Measurements from ENCODE around the gene C1QTNF8.
"Not testable (repeated sequence)": the region's sequence is repeated elsewhere in the genome, so short reads cannot be mapped to it uniquely, and the experiment has no call there.

Gene C1QTNF8

DNA sequence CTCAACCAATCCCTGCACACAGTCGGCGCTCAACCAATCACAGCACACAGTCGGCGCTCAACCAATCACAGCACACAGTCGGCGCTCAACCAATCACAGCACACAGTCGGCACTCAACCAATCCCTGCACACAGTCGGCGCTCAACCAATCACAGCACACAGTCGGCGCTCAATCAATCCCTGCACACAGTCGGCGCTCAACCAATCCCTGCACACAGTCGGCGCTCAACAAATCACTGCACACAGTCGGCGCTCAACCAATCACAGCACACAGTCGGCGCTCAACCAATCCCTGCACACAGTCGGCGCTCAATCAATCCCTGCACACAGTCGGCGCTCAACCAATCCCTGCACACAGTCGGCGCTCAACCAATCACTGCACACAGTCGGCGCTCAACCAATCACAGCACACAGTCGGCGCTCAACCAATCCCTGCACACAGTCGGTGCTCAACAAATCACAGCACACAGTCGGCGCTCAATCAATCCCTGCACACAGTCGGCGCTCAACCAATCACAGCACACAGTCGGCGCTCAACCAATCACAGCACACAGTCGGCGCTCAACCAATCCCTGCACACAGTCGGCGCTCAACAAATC is 3.3 kb downstream of the C1QTNF8 start:
- DNase-seq, result not testable (repeated sequence)

GRCh38 chr16:1091992-1092552 is 4.0 kb downstream of the C1QTNF8 start:
- no peak for DNase-seq

- DNase-seq, result no peak
These were observed 5.1 kb downstream of the C1QTNF8 start for GRCh38 chr16:1090620-1091587.

- no peak for DNase-seq
These were observed 6.0 kb downstream of the C1QTNF8 start for GRCh38 chr16:1089822-1090619.

GRCh38 chr16:1089439-1089821 is 6.6 kb downstream of the C1QTNF8 start:
- no peak for DNase-seq

- no peak for DNase-seq
These were observed 7.5 kb downstream of the C1QTNF8 start for GRCh38 chr16:1088295-1089170.

GRCh38 chr16:1086443-1086842 is 9.6 kb downstream of the C1QTNF8 start:
- not testable (repeated sequence) for DNase-seq

DNA sequence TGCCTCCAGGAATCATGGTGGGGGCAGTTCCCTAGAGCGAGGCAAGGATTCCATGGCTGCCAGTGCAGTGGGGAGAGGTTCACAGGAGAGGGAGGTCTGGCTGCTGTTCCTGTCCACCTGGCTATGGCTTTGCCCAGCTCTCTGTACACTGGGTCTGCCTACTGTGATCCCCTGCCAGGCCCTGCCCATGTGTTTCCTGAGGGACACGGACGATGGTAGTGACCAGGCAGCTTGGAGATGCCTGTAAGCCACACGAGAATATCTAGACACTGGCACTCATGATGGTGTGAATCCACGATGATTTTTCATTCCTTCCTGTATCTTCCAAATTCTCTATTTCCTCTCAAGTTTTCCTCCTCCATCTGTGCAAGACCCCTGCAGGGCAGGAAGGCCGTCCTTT is 11.1 kb downstream of the C1QTNF8 start:
- DNase-seq, result no peak

- no peak for DNase-seq
These were observed 12.9 kb downstream of the C1QTNF8 start for GRCh38 chr16:1082952-1083675.

DNA sequence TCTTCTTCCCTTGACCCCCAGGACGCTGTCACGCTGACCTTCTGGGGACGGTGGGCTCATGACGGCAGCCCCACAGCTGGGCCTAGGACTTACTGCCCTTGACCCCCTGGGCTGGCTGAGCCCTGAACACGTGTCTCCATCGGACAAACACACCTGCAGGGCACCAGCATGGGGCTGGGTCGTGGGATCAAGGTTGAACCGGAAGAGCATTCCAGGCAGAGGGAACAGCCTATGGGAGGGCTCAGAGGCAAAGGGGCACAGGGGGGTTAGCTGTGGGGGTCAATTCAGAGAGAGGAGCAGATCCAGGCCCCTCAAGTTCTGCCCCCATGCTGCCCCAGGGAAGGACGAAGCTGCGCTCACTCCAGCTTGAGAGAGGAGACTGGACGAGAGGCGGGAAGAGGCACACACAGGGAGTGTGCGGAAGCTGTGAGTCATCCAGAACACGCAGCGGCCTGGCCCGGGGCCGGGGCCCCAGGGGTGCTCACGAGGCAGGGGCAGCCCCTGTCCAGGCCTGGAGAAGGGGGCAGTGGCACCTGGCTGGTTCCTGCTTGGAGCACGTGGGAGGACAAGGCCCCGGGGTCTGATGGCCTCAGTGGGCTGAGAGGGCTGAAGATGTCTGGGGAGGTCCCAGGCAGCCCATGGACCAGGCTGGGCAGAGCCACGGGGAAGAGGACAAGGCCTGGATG is 13.6 kb downstream of the C1QTNF8 start:
- no peak for DNase-seq

DNA sequence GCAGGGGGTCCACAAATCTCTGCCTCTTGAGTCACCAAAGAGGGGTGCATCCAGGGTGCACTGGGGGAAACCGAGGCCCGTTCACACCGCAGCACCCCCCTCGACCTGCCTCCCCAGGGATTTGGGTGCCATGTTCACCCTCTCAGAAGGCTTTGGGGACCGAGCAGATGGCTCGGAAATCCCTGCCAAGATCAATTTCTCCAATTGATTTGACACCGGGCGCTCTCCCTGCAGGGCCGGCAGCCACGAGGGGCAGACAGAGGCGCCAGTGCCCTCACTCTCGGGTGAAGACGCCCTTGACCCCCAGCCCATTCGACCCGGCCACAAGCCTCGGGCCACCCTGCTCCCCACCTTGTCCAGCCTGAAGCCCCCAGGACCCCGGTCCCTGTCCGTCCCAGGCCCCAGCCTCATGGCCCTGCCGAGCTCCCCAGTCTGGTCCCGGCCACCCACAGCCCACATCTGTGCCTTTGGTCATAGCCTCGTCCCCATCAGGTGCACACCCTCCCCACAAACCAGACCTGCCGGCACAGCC is 14.2 kb downstream of the C1QTNF8 start:
- no peak for DNase-seq

GRCh38 chr16:1080801-1081733 is 15.0 kb downstream of the C1QTNF8 start:
- no peak for DNase-seq

GRCh38 chr16:1079786-1080525 is 16.1 kb downstream of the C1QTNF8 start:
- DNase-seq, result no peak

GRCh38 chr16:1079341-1079740 is 16.7 kb downstream of the C1QTNF8 start:
- DNase-seq, result no peak

DNA sequence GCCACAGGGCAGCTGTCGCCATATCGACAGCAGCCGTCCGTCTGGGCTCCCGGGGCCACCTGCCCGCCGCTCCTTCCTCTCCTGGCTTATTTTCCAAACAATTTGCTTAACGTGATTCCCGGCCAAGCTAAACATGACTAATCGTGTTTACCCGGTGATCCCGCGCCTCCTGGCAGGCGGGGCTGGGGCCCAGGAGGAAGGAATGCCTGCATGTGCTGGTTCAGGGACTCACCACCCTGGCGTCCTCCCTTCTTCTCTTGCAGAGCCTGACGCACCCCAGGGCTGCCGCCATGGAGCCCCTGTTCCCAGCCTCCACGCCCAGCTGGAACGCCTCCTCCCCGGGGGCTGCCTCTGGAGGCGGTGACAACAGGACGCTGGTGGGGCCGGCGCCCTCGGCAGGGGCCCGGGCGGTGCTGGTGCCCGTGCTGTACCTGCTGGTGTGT is 17.4 kb downstream of the C1QTNF8 start:
- DNase-seq, result no peak

- no peak for DNase-seq
These were observed 18.0 kb downstream of the C1QTNF8 start for GRCh38 chr16:1077877-1078578.

DNA sequence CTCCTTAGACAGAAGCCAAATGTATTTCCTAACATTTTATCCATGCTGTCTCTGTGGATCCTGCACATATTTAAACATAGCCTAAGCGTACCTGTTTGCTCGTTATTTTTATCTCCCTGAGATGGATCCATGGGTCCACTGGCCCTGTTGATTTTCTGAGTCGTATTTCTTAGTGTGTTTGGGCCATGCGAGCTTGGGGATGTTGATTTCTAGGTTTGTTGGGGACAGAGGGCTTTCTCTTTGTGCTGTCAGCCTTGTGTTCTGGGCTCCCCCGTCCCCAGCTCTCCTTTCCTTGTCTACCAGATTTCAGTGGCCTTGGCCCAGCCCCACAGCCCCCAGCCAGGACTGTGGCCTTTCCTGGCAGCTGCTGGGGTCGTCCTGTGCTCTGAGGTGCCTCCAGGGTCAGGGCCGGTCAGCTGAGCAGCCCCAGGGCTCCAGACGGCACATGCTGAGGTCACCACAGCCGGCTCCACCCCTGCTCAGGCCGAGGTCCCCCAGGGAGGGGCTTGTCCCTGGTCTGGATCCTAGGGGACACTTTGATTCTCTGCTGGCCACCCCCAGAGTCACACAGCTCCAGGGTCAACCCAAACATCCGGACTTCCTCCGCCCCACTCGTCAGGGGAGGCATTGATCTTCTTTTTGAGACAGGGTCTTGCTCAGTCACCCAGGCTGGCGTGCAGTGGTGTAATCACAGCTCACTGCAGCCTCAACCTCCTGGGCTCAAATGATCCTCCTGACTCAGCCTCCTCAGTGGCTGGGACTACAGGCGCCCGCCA is 19.1 kb downstream of the C1QTNF8 start:
- DNase-seq, result no peak
